HepG2 (cell line): ENCODE measurements around the gene SLC25A47. TPM values are rescaled to one million over a fixed set of nuclear protein-coding genes. Genes with fewer than 3 reads are reported as not detected.

Experiments
- PAF1 ChIP-seq: IDR thresholded peaks from 2 replicates; pipeline ENCODE4 v1.6.1; 2016; ENCODE audit warnings: missing genetic modification reagents, missing compliant biosample characterization
- ZNF44 ChIP-seq: sonication (generic); formaldehyde crosslinking; IDR thresholded peaks from 2 replicates; pipeline ENCODE4 v1.5.1; 2020; ENCODE audit warnings: mild to moderate bottlenecking, missing genetic modification reagents
- ZNF564 ChIP-seq: sonication (generic); formaldehyde crosslinking; IDR thresholded peaks from 2 replicates; pipeline ENCODE4 v1.8.1; 2023; ENCODE audit warnings: mild to moderate bottlenecking, missing genetic modification reagents
- ZNF879 ChIP-seq: sonication (generic); formaldehyde crosslinking; IDR thresholded peaks from 2 replicates; pipeline ENCODE4 v1.8.1; 2023; ENCODE audit warnings: missing genetic modification reagents
- polyA plus RNA-seq, 8 experiments: library from polyadenylated mRNA; depleted of rRNA in 3 of 8; stranded (reverse) in 7 of 8; unstranded in 1 of 8; fragments of >200 nt; fragmentation: Illumina TruSeq in 4 of 8; extraction: Trizol in 4 of 8; gene quantifications; 2 replicates each; pipeline versions ENCODE4 v1.2.1 to v1.2.3, GENCODE V29; 2011 to 2016; ENCODE audit warnings: low read depth in 4 of 8, missing spikeins in 1 of 8, mixed read lengths in 1 of 8; ENCODE audit not compliant: insufficient read depth in 1 of 8
- total RNA-seq, 5 experiments: library from RNA; depleted of rRNA; stranded (reverse); fragments of >200 nt; fragmentation: Illumina TruSeq; extraction: Trizol; gene quantifications; 2 replicates each; pipeline ENCODE4 v1.2.3, GENCODE V29; 2016; ENCODE audit warnings: low read depth in 1 of 5
- TF ChIP-seq, protein P1 (sequence below), 2 experiments: IDR thresholded peaks; 2 replicates each; pipeline ENCODE4 v1.6.1; 2011 to 2012; ENCODE audit warnings: low read length in 2 of 2, borderline replicate concordance in 1 of 2, low read depth in 1 of 2, mild to moderate bottlenecking in 1 of 2, moderate library complexity in 1 of 2
- TF ChIP-seq, protein P2 (sequence below): sonication (generic); formaldehyde crosslinking; IDR thresholded peaks from 2 replicates; pipeline ENCODE4 v1.8.0; 2022; ENCODE audit warnings: missing genetic modification reagents, low read depth, mild to moderate bottlenecking, borderline replicate concordance
- TF ChIP-seq, protein P3 (sequence below): sonication (generic); formaldehyde crosslinking; IDR thresholded peaks from 2 replicates; pipeline ENCODE4 v1.5.0; 2020; ENCODE audit warnings: missing genetic modification reagents
- TF ChIP-seq, protein P4 (sequence below): sonication (generic); formaldehyde crosslinking; IDR thresholded peaks from 2 replicates; pipeline ENCODE4 v1.4.0; 2020; ENCODE audit warnings: missing genetic modification reagents, borderline replicate concordance
- TF ChIP-seq, protein P5 (sequence below): sonication (generic); formaldehyde crosslinking; IDR thresholded peaks from 2 replicates; pipeline ENCODE4 v1.4.0; 2020; ENCODE audit warnings: mild to moderate bottlenecking, missing genetic modification reagents, borderline replicate concordance
- TF ChIP-seq, protein P6 (sequence below): sonication (generic); formaldehyde crosslinking; IDR thresholded peaks from 2 replicates; pipeline ENCODE4 v1.4.0; 2020; ENCODE audit warnings: missing genetic modification reagents, borderline replicate concordance

Gene SLC25A47
- total and polyA plus RNA-seq, 2 of the 13 experiments (the other 11 are each of a cell fraction or from before 2014, with no cell fraction given), result 1.0 to 1.7 TPM

DNA sequence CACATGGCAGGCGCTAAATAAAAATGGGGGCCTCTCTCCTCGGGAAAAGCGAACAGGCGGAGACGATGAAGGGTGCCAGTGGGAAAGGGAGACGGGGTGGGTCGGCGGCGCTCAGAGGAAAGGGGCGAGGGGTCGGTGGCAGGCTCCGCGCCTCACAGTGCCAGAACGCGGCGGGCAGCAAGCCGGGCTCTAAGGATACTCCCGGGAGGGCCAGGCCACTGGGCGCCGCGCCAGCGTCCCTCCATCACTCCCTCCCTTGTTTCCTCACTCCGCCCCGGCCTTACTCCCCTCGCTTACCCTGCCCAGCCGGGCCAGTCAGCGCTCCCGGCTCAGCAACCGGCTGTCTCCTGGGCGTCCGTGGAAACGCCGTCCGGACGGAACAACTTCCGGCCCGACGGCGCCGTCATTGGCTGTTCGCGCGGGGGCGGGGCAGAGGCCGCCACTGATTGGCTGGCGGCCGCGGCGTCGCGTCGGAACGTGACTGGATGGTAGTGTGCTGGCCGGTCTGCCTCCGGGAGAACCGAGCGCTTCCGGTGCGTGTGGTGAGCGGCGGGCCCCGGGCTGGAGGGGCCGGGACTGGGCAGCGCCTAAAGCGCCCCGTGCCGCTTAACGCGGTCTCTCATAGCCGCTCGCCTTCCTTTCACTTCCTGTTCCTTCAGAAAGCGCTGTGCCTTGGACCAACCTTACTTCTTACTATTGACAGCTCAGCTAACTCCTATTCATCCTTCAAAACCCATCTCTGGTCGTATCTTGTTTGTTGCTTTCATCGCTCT, 53.0 kb downstream of the SLC25A47 start, which contains the start of gene WDR25 (continued):
- TF ChIP-seq, protein P1, sequence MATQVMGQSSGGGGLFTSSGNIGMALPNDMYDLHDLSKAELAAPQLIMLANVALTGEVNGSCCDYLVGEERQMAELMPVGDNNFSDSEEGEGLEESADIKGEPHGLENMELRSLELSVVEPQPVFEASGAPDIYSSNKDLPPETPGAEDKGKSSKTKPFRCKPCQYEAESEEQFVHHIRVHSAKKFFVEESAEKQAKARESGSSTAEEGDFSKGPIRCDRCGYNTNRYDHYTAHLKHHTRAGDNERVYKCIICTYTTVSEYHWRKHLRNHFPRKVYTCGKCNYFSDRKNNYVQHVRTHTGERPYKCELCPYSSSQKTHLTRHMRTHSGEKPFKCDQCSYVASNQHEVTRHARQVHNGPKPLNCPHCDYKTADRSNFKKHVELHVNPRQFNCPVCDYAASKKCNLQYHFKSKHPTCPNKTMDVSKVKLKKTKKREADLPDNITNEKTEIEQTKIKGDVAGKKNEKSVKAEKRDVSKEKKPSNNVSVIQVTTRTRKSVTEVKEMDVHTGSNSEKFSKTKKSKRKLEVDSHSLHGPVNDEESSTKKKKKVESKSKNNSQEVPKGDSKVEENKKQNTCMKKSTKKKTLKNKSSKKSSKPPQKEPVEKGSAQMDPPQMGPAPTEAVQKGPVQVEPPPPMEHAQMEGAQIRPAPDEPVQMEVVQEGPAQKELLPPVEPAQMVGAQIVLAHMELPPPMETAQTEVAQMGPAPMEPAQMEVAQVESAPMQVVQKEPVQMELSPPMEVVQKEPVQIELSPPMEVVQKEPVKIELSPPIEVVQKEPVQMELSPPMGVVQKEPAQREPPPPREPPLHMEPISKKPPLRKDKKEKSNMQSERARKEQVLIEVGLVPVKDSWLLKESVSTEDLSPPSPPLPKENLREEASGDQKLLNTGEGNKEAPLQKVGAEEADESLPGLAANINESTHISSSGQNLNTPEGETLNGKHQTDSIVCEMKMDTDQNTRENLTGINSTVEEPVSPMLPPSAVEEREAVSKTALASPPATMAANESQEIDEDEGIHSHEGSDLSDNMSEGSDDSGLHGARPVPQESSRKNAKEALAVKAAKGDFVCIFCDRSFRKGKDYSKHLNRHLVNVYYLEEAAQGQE (IDR thresholded peaks at IDR 0.05; ENCODE audit: borderline replicate concordance in 1 of 2, low read depth in 1 of 2, low read length in 2 of 2), result no peak
- peak; percentile 61; the same call in 1 of the 2 replicates for TF ChIP-seq ZNF564 (CRISPR knock-in tag)
- TF ChIP-seq, protein P2, sequence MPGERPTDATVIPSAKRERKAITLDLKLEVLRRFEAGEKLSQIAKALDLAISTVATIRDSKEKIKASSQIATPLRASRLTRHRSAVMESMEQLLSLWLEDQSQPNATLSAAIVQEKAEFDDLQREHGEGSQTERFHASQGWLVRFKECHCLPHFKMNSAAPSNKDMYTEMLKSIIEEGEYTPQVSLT (CRISPR knock-in tag), result no peak
- TF ChIP-seq, protein P3, sequence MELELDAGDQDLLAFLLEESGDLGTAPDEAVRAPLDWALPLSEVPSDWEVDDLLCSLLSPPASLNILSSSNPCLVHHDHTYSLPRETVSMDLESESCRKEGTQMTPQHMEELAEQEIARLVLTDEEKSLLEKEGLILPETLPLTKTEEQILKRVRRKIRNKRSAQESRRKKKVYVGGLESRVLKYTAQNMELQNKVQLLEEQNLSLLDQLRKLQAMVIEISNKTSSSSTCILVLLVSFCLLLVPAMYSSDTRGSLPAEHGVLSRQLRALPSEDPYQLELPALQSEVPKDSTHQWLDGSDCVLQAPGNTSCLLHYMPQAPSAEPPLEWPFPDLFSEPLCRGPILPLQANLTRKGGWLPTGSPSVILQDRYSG, result no peak
- TF ChIP-seq, protein P4, sequence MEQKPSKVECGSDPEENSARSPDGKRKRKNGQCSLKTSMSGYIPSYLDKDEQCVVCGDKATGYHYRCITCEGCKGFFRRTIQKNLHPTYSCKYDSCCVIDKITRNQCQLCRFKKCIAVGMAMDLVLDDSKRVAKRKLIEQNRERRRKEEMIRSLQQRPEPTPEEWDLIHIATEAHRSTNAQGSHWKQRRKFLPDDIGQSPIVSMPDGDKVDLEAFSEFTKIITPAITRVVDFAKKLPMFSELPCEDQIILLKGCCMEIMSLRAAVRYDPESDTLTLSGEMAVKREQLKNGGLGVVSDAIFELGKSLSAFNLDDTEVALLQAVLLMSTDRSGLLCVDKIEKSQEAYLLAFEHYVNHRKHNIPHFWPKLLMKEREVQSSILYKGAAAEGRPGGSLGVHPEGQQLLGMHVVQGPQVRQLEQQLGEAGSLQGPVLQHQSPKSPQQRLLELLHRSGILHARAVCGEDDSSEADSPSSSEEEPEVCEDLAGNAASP (CRISPR knock-in tag), result peak; percentile 58
- TF ChIP-seq ZNF44 (CRISPR knock-in tag), result no peak
- TF ChIP-seq, protein P5, sequence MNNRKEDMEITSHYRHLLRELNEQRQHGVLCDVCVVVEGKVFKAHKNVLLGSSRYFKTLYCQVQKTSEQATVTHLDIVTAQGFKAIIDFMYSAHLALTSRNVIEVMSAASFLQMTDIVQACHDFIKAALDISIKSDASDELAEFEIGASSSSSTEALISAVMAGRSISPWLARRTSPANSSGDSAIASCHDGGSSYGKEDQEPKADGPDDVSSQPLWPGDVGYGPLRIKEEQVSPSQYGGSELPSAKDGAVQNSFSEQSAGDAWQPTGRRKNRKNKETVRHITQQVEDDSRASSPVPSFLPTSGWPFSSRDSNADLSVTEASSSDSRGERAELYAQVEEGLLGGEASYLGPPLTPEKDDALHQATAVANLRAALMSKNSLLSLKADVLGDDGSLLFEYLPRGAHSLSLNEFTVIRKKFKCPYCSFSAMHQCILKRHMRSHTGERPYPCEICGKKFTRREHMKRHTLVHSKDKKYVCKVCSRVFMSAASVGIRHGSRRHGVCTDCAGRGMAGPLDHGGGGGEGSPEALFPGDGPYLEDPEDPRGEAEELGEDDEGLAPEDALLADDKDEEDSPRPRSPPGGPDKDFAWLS (CRISPR knock-in tag), result no peak
- TF ChIP-seq ZNF879, result no peak
- TF ChIP-seq, protein P6, sequence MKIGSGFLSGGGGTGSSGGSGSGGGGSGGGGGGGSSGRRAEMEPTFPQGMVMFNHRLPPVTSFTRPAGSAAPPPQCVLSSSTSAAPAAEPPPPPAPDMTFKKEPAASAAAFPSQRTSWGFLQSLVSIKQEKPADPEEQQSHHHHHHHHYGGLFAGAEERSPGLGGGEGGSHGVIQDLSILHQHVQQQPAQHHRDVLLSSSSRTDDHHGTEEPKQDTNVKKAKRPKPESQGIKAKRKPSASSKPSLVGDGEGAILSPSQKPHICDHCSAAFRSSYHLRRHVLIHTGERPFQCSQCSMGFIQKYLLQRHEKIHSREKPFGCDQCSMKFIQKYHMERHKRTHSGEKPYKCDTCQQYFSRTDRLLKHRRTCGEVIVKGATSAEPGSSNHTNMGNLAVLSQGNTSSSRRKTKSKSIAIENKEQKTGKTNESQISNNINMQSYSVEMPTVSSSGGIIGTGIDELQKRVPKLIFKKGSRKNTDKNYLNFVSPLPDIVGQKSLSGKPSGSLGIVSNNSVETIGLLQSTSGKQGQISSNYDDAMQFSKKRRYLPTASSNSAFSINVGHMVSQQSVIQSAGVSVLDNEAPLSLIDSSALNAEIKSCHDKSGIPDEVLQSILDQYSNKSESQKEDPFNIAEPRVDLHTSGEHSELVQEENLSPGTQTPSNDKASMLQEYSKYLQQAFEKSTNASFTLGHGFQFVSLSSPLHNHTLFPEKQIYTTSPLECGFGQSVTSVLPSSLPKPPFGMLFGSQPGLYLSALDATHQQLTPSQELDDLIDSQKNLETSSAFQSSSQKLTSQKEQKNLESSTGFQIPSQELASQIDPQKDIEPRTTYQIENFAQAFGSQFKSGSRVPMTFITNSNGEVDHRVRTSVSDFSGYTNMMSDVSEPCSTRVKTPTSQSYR, result no peak
- no peak for TF ChIP-seq PAF1 (CRISPR knock-in tag)
